Mesodermal cell (in vitro differentiated cells): ENCODE measurements around the gene AP2B1.

ENCODE experiments used
- H3K27ac ChIP-seq: 2 replicates; pipeline ENCODE4 v1.7.0; 2013; ENCODE audit warnings: mild to moderate bottlenecking, low read depth, low read length, moderate library complexity; ENCODE audit not compliant: severe bottlenecking
- H3K36me3 ChIP-seq: 2 replicates; pipeline ENCODE4 v1.7.1; 2013; ENCODE audit warnings: mild to moderate bottlenecking, low read length, moderate library complexity; ENCODE audit not compliant: control insufficient read depth, insufficient read depth
- H3K4me1 ChIP-seq: one replicate; pipeline ENCODE4 v1.7.1; 2013; ENCODE audit warnings: mild to moderate bottlenecking, low read length; ENCODE audit not compliant: insufficient read depth, control insufficient read depth, poor library complexity, severe bottlenecking
- H3K4me3 ChIP-seq: 2 replicates; pipeline ENCODE4 v1.7.0; 2013; ENCODE audit warnings: low read length, control low read depth, mild to moderate bottlenecking; ENCODE audit not compliant: insufficient read depth, poor library complexity, severe bottlenecking; ENCODE audit errors: extremely low read depth
- H3K9me3 ChIP-seq: 2 replicates; pipeline ENCODE4 v1.7.1; 2013; ENCODE audit warnings: mild to moderate bottlenecking, low read length, moderate library complexity; ENCODE audit not compliant: control insufficient read depth
- WGBS, 2 experiments: methylation state at CpG; one replicate each; pipeline ENCODE4 v1.1.5; 2013; ENCODE audit warnings: missing lambda C conversion rate in 2 of 2; ENCODE audit not compliant: insufficient coverage in 2 of 2; 5-methylcytosine and 5-hydroxymethylcytosine counted together

The AP2B1 gene

DNA sequence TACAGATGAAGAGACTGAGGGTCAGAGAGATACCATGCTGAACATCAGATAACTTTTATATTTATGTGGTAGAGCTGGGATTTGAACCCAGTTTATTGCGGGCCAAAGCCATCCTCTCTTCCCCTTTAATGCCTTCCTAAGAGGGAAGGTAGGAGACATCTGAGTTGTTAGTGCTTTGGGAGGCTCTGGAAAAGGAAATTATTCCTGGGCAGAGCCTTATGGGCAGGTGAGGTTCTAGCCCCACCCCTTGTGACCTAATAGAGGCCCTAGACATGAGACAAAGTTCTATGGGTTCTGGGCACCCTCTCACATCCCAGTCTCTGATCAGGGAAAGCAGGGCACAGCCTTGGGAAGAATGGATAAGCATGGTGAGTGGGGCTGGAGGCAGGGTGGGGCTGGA lies 173.5 kb downstream of the AP2B1 start, which contains the start of gene C17orf50:
Gene C17orf50 (plus strand): TSS at position 301 of the 400 bp plus-strand sequence. CDS start 55 bp downstream, at position 356.
- WGBS, 2 experiments = no CpG with 5 or more reads among the region's 1 CpG
- H3K4me1 ChIP-seq = peaks cover 8% of the 10 kb centered on the region
- H3K4me3 ChIP-seq = no peak within 1 kb of the TSS
- H3K36me3 ChIP-seq = no peaks in the 10 kb centered on the region
- H3K27ac ChIP-seq = no peak within 1 kb of the TSS
- no peaks in the 10 kb centered on the region for H3K9me3 ChIP-seq

DNA sequence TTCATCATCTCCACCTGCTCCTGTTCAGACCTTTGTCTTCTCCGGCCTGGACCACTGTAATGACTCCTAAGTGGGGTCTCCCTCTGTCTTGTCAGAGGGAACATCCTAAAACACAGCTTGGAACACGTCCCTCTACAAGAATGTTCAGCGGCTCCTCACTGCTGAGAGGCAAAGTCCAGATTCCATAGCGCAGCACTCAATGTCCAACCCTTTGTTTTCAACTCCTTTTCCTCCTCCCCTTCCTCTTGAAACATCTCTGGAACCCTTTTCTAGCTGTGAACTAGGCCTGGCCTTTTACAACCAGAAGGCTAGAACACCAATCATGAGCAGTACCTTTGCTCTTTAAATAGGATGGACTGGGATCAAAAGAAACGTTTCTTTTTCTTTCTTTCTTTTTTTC lies 174.5 kb downstream of the AP2B1 start:
- Histone ChIP-seq H3K4me1 (peaks cover 18% of the 10 kb centered on the region), H3K27ac (no peak overlapping the region), H3K36me3 (no peaks in the 10 kb centered on the region), H3K9me3 (no peaks in the 10 kb centered on the region), H3K4me3 (no peak overlapping the region)
- 92 to 95% methylated on average over 3 to 5 of the region's 5 CpGs for WGBS, 2 experiments

DNA sequence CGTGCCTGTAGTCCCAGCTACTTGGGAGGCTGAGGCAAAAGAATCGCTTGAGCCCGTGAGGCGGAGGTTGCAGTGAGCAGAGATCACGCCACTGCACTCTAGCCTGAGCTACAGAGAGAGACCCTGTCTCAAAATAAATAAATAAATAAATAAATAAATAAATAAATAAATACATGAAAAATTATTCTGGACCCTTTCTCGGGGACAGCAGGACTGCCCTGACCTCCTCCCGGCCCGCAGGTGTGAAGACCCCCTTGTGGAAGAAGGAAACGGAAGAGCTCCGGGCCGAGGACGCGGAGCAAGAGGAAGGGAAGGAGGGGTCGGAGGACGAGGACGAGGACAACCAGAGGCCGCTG lies 176.6 kb downstream of the AP2B1 start:
- H3K36me3 ChIP-seq = no peaks in the 10 kb centered on the region
- peak overlapping the region; percentile 31 for H3K4me3 ChIP-seq
- 10 to 37% methylated on average over 10 to 13 of the region's 17 CpGs for WGBS, 2 experiments
- H3K9me3 ChIP-seq = no peaks in the 10 kb centered on the region
- H3K4me1 ChIP-seq = peaks cover 19% of the 10 kb centered on the region
- no peak overlapping the region for H3K27ac ChIP-seq

DNA sequence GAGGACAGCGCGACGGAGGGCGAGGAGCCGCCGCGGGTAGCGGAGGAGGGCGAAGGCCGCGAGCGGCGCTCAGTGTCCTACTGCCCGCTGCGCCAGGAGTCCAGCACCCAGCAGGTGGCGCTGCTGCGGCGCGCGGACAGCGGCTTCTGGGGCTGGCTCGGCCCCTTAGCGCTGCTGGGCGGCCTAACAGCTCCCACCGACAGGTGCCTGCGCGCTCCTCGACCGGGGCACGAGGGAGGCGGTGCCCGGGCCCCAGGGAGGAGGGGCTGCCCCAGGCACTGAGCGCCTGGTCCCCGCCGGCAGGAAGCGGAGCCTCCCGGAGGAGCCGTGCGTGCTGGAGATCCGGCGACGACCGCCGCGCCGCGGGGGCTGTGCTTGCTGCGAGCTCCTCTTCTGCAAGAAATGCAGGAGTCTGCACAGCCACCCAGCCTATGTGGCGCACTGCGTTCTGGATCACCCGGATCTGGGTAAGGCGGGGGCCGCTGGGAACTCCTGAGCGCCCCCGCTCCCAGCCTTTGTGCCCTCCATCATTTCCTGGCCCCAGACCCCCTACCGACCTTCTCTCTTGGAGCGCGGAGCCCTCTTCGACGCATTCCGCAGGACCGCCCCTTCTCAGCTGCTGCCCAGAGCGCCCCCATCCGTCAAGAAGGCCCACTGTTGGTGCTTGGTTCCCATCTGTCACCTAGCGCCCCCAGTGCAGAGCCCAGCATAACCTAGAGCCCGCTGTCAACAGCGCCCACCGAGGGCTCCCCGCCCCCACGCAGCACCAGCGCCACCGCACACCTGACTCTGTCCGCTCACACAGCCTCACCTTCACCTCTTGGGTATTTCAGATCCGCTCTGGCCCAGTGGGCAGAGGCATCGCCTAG lies 177.2 kb downstream of the AP2B1 start:
- Histone ChIP-seq H3K27ac (peak overlapping the region; percentile 41), H3K4me3 (peak overlapping the region; percentile 31), H3K36me3 (no peaks in the 10 kb centered on the region), H3K9me3 (no peaks in the 10 kb centered on the region), H3K4me1 (peaks cover 19% of the 10 kb centered on the region)
- 10 to 12% methylated on average over 57 to 74 of the region's 75 CpGs for WGBS, 2 experiments

DNA sequence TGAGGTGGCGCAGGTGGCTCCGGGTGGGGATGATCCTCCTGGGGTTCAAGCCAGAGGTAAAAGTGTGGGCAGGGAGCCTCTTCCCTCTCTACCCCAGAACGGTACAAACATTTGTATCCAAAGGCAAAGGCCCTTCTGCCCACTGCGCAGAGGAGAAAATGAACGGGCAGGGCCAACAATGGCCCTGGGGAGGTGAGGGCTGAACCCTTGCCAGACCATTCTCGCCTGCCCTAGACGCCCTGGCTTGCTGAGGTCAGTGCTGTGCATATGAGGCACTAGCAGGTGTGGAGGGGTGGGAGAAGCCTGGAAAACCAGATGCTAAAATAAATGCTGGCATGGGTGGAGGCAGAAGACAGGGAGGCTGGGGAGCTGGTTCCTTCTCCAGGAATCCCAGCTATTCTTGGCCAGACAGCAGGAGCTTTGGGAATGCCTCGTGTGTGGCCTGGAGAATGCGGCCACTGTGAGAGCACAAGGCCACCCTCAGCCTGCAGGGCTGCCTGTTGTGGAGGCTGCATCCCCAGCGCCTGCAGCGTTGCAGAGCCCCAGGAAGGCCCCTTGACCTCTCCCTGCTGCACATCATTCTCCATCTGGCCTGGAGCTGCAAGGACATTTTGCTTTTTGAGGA lies 178.1 kb downstream of the AP2B1 start:
- no peaks in the 10 kb centered on the region for H3K9me3 ChIP-seq
- no peak overlapping the region for H3K4me3 ChIP-seq
- no peaks in the 10 kb centered on the region for H3K36me3 ChIP-seq
- H3K27ac ChIP-seq = peak overlapping the region; percentile 36
- H3K4me1 ChIP-seq = peaks cover 19% of the 10 kb centered on the region
- 85 to 89% methylated on average over 6 to 8 of the region's 11 CpGs for WGBS, 2 experiments

DNA sequence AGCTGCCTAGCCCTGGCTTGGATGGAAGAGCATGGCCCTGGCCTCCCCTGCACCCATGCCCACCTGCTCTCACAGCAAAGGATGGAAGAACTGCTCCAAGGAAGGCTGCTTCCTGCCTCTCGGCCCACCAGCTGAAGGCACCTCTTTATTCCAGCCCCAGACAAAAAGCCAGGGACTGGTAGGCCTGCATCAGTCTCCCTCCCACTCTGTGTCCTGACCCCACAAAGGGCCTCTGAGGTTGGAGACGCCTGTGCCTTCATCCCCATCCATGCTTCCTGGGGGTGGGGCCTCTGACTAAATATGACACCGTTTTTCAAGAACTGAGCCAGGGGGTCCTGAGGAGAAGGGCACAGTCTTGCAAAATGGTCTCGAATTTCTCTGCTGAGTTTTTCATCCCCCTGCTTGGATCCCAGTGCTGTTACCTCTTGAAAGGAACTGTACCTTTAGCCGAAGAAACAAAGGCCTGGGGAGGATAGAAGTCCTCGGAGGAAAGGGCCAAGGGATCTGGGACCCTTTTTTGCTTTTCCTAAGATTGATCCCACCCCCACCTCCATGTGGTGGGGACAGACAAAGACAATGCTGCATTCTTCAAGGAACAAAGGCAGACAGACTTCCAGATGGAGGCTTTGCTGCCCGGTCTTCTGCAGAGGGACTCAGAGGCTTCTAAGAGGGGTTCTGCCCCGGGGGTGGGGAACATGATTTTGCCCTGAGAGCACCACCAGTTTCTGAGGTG lies 178.8 kb downstream of the AP2B1 start:
- peak overlapping the region; percentile 33 for H3K27ac ChIP-seq
- H3K36me3 ChIP-seq = no peaks in the 10 kb centered on the region
- 61 to 75% methylated on average over 6 of the region's 8 CpGs for WGBS, 2 experiments
- H3K4me3 ChIP-seq = no peak overlapping the region
- no peaks in the 10 kb centered on the region for H3K9me3 ChIP-seq
- peaks cover 19% of the 10 kb centered on the region for H3K4me1 ChIP-seq

DNA sequence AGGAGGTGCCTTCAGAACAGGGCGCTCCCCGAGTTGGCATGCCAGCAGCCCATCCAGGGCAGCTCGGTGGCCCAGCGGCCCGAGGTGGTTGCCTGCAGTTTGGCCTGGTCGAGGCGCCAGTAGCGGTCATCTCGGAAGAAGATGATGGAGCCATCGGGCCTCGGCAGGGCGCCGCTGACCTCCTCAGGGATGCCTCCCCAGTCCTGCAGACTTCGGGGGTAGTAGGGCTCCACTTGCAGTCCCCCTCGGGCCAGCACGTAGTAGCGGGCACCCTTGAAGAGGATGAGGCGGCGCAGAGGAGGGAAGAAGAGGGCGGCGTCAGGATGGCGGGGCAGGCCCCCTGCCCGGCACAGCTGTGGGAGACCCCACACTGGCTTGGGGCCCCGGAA lies 179.4 kb downstream of the AP2B1 start:
- Histone ChIP-seq H3K4me3 (no peak overlapping the region), H3K27ac (peak overlapping the region; percentile 10), H3K4me1 (peaks cover 19% of the 10 kb centered on the region), H3K9me3 (no peaks in the 10 kb centered on the region), H3K36me3 (no peaks in the 10 kb centered on the region)
- 92 to 97% methylated on average over 9 to 22 of the region's 24 CpGs for WGBS, 2 experiments

DNA sequence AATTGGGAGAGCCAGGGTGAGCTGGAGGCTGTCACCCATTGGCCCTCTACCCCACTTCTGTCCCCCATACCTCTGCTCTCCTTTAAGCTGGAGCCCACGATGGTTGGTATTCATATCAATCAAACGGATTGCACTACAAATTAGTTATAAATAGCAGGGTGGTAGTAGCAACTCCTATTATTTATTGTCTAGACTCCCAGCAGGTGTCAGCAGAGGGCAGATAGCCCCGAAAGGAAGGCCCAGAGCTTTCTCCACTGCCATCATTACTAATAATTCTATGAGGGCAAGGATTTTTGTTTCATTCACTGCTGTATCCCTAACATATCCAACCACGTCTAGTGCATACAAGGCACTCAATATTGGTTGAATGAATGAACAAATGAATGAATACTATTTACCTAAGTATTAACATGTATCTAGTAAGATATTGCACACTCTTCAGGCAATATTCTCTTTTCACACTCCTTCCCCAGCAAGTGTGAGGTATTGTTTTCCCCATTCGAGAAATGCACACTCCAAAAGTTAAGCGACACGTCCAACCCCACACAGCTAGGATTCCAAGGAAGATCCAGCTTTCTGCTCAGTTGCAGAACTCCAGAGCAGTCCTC lies 179.9 kb downstream of the AP2B1 start:
- Histone ChIP-seq H3K36me3 (no peaks in the 10 kb centered on the region), H3K27ac (no peak overlapping the region), H3K4me3 (no peak overlapping the region), H3K4me1 (peaks cover 19% of the 10 kb centered on the region), H3K9me3 (no peaks in the 10 kb centered on the region)
- WGBS, 2 experiments = 74 to 84% methylated on average over 3 of the region's 7 CpGs

DNA sequence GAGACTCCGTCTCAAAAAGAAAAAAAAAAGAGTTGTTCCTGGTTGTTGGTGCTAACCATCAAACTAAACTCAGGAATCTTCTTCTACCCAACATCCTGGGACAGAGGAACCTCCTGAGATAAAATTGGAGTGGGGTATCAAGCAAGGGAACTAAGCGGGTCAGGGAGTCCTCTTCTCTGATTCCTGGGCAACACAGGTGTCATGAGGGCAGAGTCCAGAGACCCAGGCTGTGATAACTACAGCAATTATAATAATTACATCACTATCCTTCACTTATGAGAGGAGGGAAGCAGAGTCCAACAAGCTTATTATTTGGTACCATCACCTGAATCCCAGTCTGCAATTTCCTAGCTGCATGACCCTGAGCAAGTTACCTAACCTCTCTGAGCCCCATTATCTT lies 181.7 kb downstream of the AP2B1 start:
- Histone ChIP-seq H3K9me3 (no peaks in the 10 kb centered on the region), H3K27ac (no peak overlapping the region), H3K36me3 (no peaks in the 10 kb centered on the region), H3K4me1 (peaks cover 25% of the 10 kb centered on the region), H3K4me3 (no peak overlapping the region)
- WGBS, 2 experiments = no CpG with 5 or more reads among the region's 2 CpGs

DNA sequence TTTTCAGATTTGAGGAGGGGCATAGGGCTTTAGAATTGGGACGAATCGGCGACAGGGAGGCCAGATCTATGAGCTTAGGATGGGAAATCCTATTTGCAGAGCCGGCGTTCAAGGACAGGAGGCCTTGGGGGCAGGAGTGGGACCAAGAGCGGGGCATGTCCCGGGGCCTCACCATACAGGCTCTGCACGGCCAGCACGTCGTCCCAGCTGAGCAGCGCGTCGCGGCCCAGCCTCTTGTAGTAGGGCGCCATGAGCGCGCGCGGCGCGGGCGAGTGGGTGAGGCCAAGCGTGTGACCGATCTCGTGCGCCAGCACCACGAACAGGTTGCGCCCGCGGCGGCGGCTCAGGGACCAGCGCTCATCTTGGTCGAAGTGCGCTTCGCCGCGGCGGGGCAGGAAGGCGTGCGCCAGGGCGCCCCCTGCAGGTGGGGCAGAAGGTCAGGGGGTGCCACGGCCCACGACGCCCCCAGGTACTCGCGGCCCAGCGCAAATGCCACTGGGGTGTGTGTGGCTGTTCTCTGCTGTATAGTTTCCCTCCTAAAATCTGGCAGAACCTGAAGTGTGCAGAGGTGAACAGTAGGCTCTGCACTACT lies 182.9 kb downstream of the AP2B1 start:
- H3K36me3 ChIP-seq = no peaks in the 10 kb centered on the region
- H3K4me1 ChIP-seq = peaks cover 32% of the 10 kb centered on the region
- no peaks in the 10 kb centered on the region for H3K9me3 ChIP-seq
- H3K4me3 ChIP-seq = no peak overlapping the region
- H3K27ac ChIP-seq = no peak overlapping the region
- WGBS, 2 experiments = 98% methylated on average over 41 to 43 of the region's 48 CpGs
